ENCODE results near the gene EYS.
"Not testable (repeated sequence)": the region's sequence is repeated elsewhere in the genome, so short reads cannot be mapped to it uniquely, and the experiment has no call there.

Gene EYS

GRCh38 chr6:64467656-64468055 lies 1239.4 kb downstream of the EYS start:
- no peaks in the 10 kb centered on the region for H3K36me3 ChIP-seq (ENCODE audit: control insufficient read depth, low read length)
- H3K4me3 ChIP-seq (ENCODE audit: low read length), result no peak overlapping the region
- H3F3A ChIP-seq (ENCODE audit: control insufficient read depth, insufficient read depth), result no peaks in the 10 kb centered on the region
- no peaks in the 10 kb centered on the region for H3K27me3 ChIP-seq (ENCODE audit: control insufficient read depth, low read length)
- no peak overlapping the region for H3K4me2 ChIP-seq (ENCODE audit: low read length)
- no peaks in the 10 kb centered on the region for H3K79me2 ChIP-seq (ENCODE audit: control insufficient read depth, low read length)
- H3K4me1 ChIP-seq (ENCODE audit: control insufficient read depth, low read length), result no peaks in the 10 kb centered on the region
- no peaks in the 10 kb centered on the region for H4K20me1 ChIP-seq (ENCODE audit: control insufficient read depth, insufficient read depth, low read depth, low read length)
- no peaks in the 10 kb centered on the region for H3K9me2 ChIP-seq (replicated peaks; ENCODE audit: control insufficient read depth, low read length)
- H3K9me3 ChIP-seq (ENCODE audit: control insufficient read depth, insufficient read depth, low read length), result no peaks in the 10 kb centered on the region
- H3K27ac ChIP-seq (ENCODE audit: low read depth, low read length), result no peak overlapping the region
- no peak for TF ChIP-seq EZH2phosphoT487 (IDR thresholded peaks at IDR 0.05; ENCODE audit: borderline replicate concordance, low read length)

GRCh38 chr6:64459411-64459944 lies 1247.5 kb downstream of the EYS start:
- TF ChIP-seq EZH2phosphoT487 (IDR thresholded peaks at IDR 0.05; ENCODE audit: borderline replicate concordance, low read length) (no peak), CTCF (IDR thresholded peaks at IDR 0.05; ENCODE audit: low read depth, low read length, poor library complexity, severe bottlenecking) (no peak)

DNA sequence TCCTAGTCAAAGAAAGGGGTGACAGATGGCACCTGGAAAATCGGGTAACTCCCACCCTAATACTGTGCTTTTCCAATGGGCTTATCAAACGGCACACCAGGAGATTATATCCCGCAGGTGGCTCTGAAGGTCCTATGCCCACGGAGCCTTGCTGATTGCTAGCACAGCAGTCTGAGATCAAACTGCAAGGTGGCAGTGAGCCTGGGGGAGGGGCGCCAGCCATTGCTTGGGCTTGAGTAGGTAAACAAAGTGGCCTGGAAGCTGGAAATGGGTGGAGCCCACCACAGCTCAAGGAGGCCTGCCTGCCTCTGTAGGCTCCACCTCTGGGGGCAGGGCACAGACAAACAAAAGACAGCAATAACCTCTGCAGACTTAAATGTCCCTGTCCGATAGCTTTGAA lies 1258.9 kb downstream of the EYS start:
- H4K20me1 ChIP-seq (ENCODE audit: control insufficient read depth, insufficient read depth, low read depth, low read length); H3K4me1 ChIP-seq (ENCODE audit: control insufficient read depth, low read length); H3K27me3 ChIP-seq (ENCODE audit: control insufficient read depth, low read length); H3K9me2 ChIP-seq (replicated peaks; ENCODE audit: control insufficient read depth, low read length); H3K79me2 ChIP-seq (ENCODE audit: control insufficient read depth, low read length); H3K27ac ChIP-seq (ENCODE audit: low read depth, low read length); H3F3A ChIP-seq (ENCODE audit: control insufficient read depth, insufficient read depth); H3K9me3 ChIP-seq (ENCODE audit: control insufficient read depth, insufficient read depth, low read length); H3K4me3 ChIP-seq (ENCODE audit: low read length); H3K36me3 ChIP-seq (ENCODE audit: control insufficient read depth, low read length); H3K4me2 ChIP-seq (ENCODE audit: low read length): not testable (repeated sequence)

More at GRCh38 chr6:64459411-64459944, 1247.5 kb downstream of the EYS start:
- no peaks in the 10 kb centered on the region for H3K79me2 ChIP-seq (ENCODE audit: control insufficient read depth, low read length)
- no peaks in the 10 kb centered on the region for H3K27me3 ChIP-seq (ENCODE audit: control insufficient read depth, low read length)
- no peaks in the 10 kb centered on the region for H4K20me1 ChIP-seq (ENCODE audit: control insufficient read depth, insufficient read depth, low read depth, low read length)
- no peaks in the 10 kb centered on the region for H3F3A ChIP-seq (ENCODE audit: control insufficient read depth, insufficient read depth)
- no peaks in the 10 kb centered on the region for H3K9me2 ChIP-seq (replicated peaks; ENCODE audit: control insufficient read depth, low read length)
- H3K9me3 ChIP-seq (ENCODE audit: control insufficient read depth, insufficient read depth, low read length), result no peaks in the 10 kb centered on the region
- no peak overlapping the region for H3K4me3 ChIP-seq (ENCODE audit: low read length)
- no peak overlapping the region for H3K4me2 ChIP-seq (ENCODE audit: low read length)
- no peaks in the 10 kb centered on the region for H3K4me1 ChIP-seq (ENCODE audit: control insufficient read depth, low read length)
- no peak overlapping the region for H3K27ac ChIP-seq (ENCODE audit: low read depth, low read length)
- H3K36me3 ChIP-seq (ENCODE audit: control insufficient read depth, low read length), result no peaks in the 10 kb centered on the region

- no peak overlapping the region for H3K4me2 ChIP-seq (ENCODE audit: low read length)
- TF ChIP-seq EZH2phosphoT487 (IDR thresholded peaks at IDR 0.05; ENCODE audit: borderline replicate concordance, low read length), result no peak
- TF ChIP-seq CTCF (IDR thresholded peaks at IDR 0.05; ENCODE audit: low read depth, low read length, poor library complexity, severe bottlenecking), result no peak
- H3K4me1 ChIP-seq (ENCODE audit: control insufficient read depth, low read length), result no peaks in the 10 kb centered on the region
- H3K4me3 ChIP-seq (ENCODE audit: low read length), result no peak overlapping the region
- H3K36me3 ChIP-seq (ENCODE audit: control insufficient read depth, low read length), result no peaks in the 10 kb centered on the region
- no peaks in the 10 kb centered on the region for H3K27me3 ChIP-seq (ENCODE audit: control insufficient read depth, low read length)
- no peaks in the 10 kb centered on the region for H3K79me2 ChIP-seq (ENCODE audit: control insufficient read depth, low read length)
- H3K9me3 ChIP-seq (ENCODE audit: control insufficient read depth, insufficient read depth, low read length), result no peaks in the 10 kb centered on the region
- no peak overlapping the region for H3K27ac ChIP-seq (ENCODE audit: low read depth, low read length)
- no peaks in the 10 kb centered on the region for H4K20me1 ChIP-seq (ENCODE audit: control insufficient read depth, insufficient read depth, low read depth, low read length)
- H3F3A ChIP-seq (ENCODE audit: control insufficient read depth, insufficient read depth), result no peaks in the 10 kb centered on the region
- H3K9me2 ChIP-seq (replicated peaks; ENCODE audit: control insufficient read depth, low read length), result no peaks in the 10 kb centered on the region
These were observed 1262.0 kb downstream of the EYS start for GRCh38 chr6:64445038-64445437.
